Thyroid gland (tissue), 4 donors: Measurements from ENCODE around the gene PLVAP. TPM values are rescaled to one million over a fixed set of nuclear protein-coding genes. Genes with fewer than 3 reads are reported as not detected.
A peak's percentile ranks its signal among the peaks of the same experiment; 100 is the strongest.

Experiments
- DNase-seq, 2 donors: peaks; one replicate each; pipeline ENCODE4 v3.0.0-alpha.2; 2019
- H3K27ac ChIP-seq, 3 donors: fragments of 200-600 bp; sonication (generic); 1 replicate in 2 of 3; 2 replicates in 1 of 3; pipeline ENCODE4 v1.5.1; 2016 to 2019; ENCODE audit warnings: mild to moderate bottlenecking in 1 of 3, moderate library complexity in 1 of 3
- H3K27me3 ChIP-seq: fragments of 200-600 bp; sonication (generic); one replicate; pipeline ENCODE4 v1.5.1; 2019
- H3K36me3 ChIP-seq, 2 donors: fragments of 200-600 bp; sonication (generic); one replicate each; pipeline ENCODE4 v1.5.1; 2016 to 2019
- H3K4me1 ChIP-seq, 2 donors: fragments of 200-600 bp; sonication (generic); one replicate each; pipeline ENCODE4 v1.5.1; 2017 to 2019
- H3K4me3 ChIP-seq, 3 donors: fragments of 200-600 bp; sonication (generic); replicated peaks in 1 of 3; 1 replicate in 2 of 3; 2 replicates in 1 of 3; pipeline ENCODE4 v1.5.1; 2016; ENCODE audit warnings: mild to moderate bottlenecking in 1 of 3
- H3K9me3 ChIP-seq: fragments of 200-600 bp; sonication (generic); one replicate; pipeline ENCODE4 v1.5.1; 2017
- CTCF ChIP-seq, 6 experiments: fragments of 200-600 bp in 3 of 6; fragments of 450-650 bp in 3 of 6; sonication (generic) in 3 of 6; IDR thresholded peaks; one replicate each; pipeline ENCODE4 v1.5.1; 2016 to 2019; ENCODE audit warnings: antibody characterized with exemption in 6 of 6, mild to moderate bottlenecking in 2 of 6, inconsistent platforms in 1 of 6, moderate library complexity in 1 of 6
- POLR2A ChIP-seq, 2 donors: fragments of 450-650 bp; IDR thresholded peaks; one replicate each; pipeline ENCODE4 v1.6.1; 2017; ENCODE audit warnings: antibody characterized with exemption in 2 of 2, mild to moderate bottlenecking in 2 of 2, moderate library complexity in 1 of 2
- WGBS, 2 donors: methylation state at CpG; one replicate each; pipeline ENCODE4 v1.1.5; 2017; 5-methylcytosine and 5-hydroxymethylcytosine counted together
- intact Hi-C: fragments of 100-400 bp; cut with DNase I; formaldehyde crosslinking; loops from one replicate; pipeline ENCODE4 v1.15.1; 2023
- total RNA-seq, 4 donors: library from RNA; depleted of rRNA; stranded (reverse); fragments of >200 nt; gene quantifications; one replicate each; pipeline ENCODE4 v1.2.3, GENCODE V29; 2016

PLVAP gene
- total RNA-seq, 4 donors from 2014 or later = 103 to 322 (median 174) TPM

DNA sequence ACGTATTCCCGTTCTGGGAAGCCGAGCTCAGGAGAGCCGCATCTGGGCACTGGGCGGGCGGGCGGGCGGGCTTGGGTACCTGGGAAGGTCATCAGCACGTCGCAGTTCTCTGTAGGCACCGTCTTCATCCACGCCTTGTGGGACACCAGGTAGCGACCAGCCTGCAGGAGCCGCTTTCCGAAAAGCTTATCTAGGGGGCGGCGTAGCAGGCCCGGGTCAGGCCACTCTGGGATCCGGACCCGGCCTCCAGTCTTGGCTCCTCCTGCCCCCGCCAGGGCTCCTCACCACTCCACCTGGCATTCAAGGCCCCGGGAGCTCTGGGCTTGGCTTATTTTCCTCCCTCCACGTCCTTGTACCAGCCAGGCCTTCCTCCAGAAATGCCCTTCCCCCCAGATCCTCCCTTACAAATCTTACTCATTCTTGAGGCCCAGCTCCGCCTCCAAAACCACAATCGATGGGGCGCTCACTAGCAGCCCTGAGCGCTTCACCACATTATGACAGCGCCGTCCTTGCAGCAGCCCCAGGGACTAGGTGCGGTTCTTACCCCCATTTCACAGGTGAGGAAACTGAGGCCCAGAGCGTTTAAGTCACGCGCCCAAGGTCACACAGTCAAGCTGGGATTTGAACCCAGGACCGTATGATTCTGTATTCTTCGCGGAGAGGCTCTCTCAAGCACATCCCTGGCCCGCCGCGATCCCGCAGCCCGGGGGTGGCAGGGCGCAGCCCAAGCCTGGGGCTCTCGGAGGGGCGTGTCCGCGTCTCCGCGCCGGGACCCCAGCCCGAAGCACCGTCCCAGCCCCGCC, 43.3 kb downstream of the PLVAP start:
- intact Hi-C loops = no loop called here
- WGBS, 2 donors = 44 to 63% methylated on average over 24 to 30 of the region's 52 CpGs
- Histone ChIP-seq H3K4me1 (peaks cover 25 to 37% of the 10 kb centered on the region in 2 donors), H3K4me3 (peak overlapping the region; percentile 28 to 91 (median 60)), H3K36me3 (no peaks in the 10 kb centered on the region), H3K9me3 (no peaks in the 10 kb centered on the region), H3K27me3 (no peaks in the 10 kb centered on the region), H3K27ac (peak overlapping the region in 1 of 3 donors; percentile 69)
- TF ChIP-seq CTCF (IDR thresholded peaks at IDR 0.05) (no peak), POLR2A (IDR thresholded peaks at IDR 0.05) (no peak)
- DNase-seq = no peak

GRCh38 chr19:17332677-17333581, 44.2 kb downstream of the PLVAP start:
- DNase-seq = no peak
- 96 to 97% methylated on average over 41 to 45 of the region's 45 CpGs for WGBS, 2 donors
- no peaks in the 10 kb centered on the region for H3K36me3 ChIP-seq
- no peak for TF ChIP-seq CTCF (IDR thresholded peaks at IDR 0.05)
- TF ChIP-seq POLR2A (IDR thresholded peaks at IDR 0.05) = no peak
- H3K27me3 ChIP-seq = no peaks in the 10 kb centered on the region
- intact Hi-C loops = no loop called here
- no peak overlapping the region for H3K4me3 ChIP-seq
- H3K9me3 ChIP-seq = no peaks in the 10 kb centered on the region
- H3K27ac ChIP-seq = no peak overlapping the region
- peaks cover 26 to 39% of the 10 kb centered on the region in 2 donors for H3K4me1 ChIP-seq

DNA sequence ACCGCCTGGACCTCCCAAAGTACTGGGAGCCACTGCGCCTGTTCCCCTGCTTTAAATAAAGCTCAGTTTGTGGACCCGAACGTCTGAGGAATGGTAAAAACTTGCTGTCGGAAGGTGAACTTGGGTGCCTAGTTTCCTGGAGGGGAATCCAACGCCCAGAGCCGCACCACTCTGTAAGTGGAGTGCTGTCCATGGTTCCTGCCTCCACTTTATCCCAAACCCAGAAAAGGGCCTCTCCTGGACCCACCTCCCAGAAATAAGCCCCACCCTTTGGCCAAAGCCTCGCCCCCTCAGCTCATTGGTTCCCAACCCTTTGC, 44.8 kb downstream of the PLVAP start:
- TF ChIP-seq POLR2A (IDR thresholded peaks at IDR 0.05) = no peak
- TF ChIP-seq CTCF (IDR thresholded peaks at IDR 0.05) = no peak
- H3K27me3 ChIP-seq = no peaks in the 10 kb centered on the region
- H3K36me3 ChIP-seq = no peaks in the 10 kb centered on the region
- WGBS, 2 donors = 85 to 92% methylated on average over 8 of the region's 8 CpGs
- H3K4me3 ChIP-seq = no peak overlapping the region
- no peaks in the 10 kb centered on the region for H3K9me3 ChIP-seq
- peaks cover 22 to 41% of the 10 kb centered on the region in 2 donors for H3K4me1 ChIP-seq
- no peak for DNase-seq
- intact Hi-C loops = no loop called here
- no peak overlapping the region for H3K27ac ChIP-seq

DNA sequence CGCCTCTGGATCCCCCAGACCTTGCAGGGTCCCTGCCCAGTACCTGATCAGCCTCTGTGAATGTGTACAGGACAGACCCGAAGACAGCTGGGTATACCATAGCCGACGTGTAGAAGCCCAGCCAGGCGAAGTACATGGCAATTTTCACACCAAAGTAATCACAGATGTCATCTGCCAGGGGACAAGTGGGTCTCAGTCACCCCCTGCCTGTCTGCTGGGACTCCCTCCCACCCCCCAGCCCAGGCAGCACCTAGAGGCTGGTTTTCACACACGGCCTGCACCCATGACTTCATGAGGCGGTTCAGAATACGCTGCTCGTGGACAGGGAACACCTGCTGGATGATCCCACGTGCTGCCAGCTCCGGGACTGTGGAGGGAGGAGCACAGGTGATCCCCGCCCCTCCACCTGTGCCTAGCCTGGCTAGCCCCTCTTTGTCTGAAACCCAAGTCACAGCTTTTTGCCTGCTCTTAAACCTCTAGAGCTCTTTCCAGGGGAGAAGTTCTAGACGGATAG, 46.0 kb downstream of the PLVAP start:
- 87 to 88% methylated on average over 13 of the region's 13 CpGs for WGBS, 2 donors
- H3K4me3 ChIP-seq = no peak overlapping the region
- peaks cover 22 to 40% of the 10 kb centered on the region in 2 donors for H3K4me1 ChIP-seq
- no peaks in the 10 kb centered on the region for H3K36me3 ChIP-seq
- TF ChIP-seq CTCF (IDR thresholded peaks at IDR 0.05) (no peak), POLR2A (IDR thresholded peaks at IDR 0.05) (no peak)
- H3K27ac ChIP-seq = no peak overlapping the region
- no peaks in the 10 kb centered on the region for H3K9me3 ChIP-seq
- H3K27me3 ChIP-seq = no peaks in the 10 kb centered on the region
- DNase-seq = no peak
- intact Hi-C loops = no loop called here
